Stomach smooth muscle (tissue), 2 donors: ENCODE results near the gene CUEDC1.

Experiments used
- H3K27ac ChIP-seq: one replicate; pipeline ENCODE4 v1.7.0; 2013; ENCODE audit warnings: mild to moderate bottlenecking, low read length, inconsistent platforms
- H3K27me3 ChIP-seq, 2 donors: one replicate each; pipeline ENCODE4 v1.7.0; 2013; ENCODE audit warnings: low read length in 2 of 2; ENCODE audit not compliant: insufficient read depth in 2 of 2, control insufficient read depth in 1 of 2
- H3K36me3 ChIP-seq, 2 donors: one replicate each; pipeline ENCODE4 v1.7.0; 2013; ENCODE audit warnings: low read length in 2 of 2; ENCODE audit not compliant: control insufficient read depth in 2 of 2, insufficient read depth in 2 of 2
- H3K4me1 ChIP-seq: one replicate; pipeline ENCODE4 v1.7.0; 2013; ENCODE audit warnings: low read length; ENCODE audit not compliant: control insufficient read depth, insufficient read depth
- H3K4me3 ChIP-seq, 2 donors: one replicate each; pipeline ENCODE4 v1.7.0; 2013; ENCODE audit warnings: low read length in 2 of 2
- H3K9ac ChIP-seq, 2 donors: one replicate each; pipeline ENCODE4 v1.7.0; 2013; ENCODE audit warnings: low read length in 2 of 2, mild to moderate bottlenecking in 1 of 2
- H3K9me3 ChIP-seq, 2 donors: one replicate each; pipeline ENCODE4 v1.7.0; 2013; ENCODE audit warnings: low read length in 2 of 2; ENCODE audit not compliant: control insufficient read depth in 2 of 2
- donor health status: healthy.
- donor health status: Pancreatic carcinoma.

CUEDC1 gene

GRCh38 chr17:57914273-57915142, 40.7 kb downstream of the CUEDC1 start:
- H3K9ac ChIP-seq = peak overlapping the region; percentile 1 to 30
- H3K36me3 ChIP-seq = no peaks in the 10 kb centered on the region
- H3K4me1 ChIP-seq = peaks cover 77% of the 10 kb centered on the region
- no peak overlapping the region for H3K4me3 ChIP-seq
- H3K27me3 ChIP-seq = no peaks in the 10 kb centered on the region
- H3K27ac ChIP-seq = peak overlapping the region; percentile 98
- H3K9me3 ChIP-seq = no peaks in the 10 kb centered on the region

DNA sequence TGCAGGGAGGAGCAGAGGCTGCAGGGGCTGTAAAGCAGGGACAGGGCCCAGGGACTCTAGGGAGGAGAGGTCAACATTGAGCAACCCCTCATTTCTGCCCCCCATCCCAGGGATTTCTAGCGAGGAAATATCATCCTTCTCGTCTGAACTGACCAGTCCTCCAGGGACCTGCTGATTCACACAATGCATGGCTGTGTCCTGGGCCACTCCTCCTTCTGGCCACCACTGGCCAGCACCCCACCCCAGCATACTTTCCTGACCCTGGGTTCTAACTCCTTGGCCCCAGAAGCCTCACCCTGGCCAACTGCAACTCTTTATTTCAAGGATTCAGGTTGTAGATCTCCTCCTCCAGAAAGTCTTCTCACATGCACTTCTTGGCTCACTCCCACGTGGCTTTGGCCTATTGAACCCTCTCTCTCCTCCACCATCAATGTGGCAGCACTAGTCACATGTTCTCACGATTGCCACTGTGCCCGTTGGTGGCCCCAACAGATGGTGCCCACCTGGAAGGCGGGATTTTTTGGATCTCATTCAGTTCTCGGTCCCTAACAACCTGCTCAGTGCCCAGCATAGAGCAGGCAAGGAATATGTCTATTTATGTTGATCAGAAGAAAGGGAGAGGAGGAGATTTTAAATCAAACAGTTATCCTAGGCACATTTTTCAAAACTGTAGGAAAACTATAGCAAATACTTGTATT, 41.5 kb downstream of the CUEDC1 start:
- H3K27me3 ChIP-seq = no peaks in the 10 kb centered on the region
- H3K9ac ChIP-seq = peak overlapping the region; percentile 1 to 30
- peaks cover 77% of the 10 kb centered on the region for H3K4me1 ChIP-seq
- H3K4me3 ChIP-seq = peak overlapping the region in 1 of 2 donors; percentile 3
- H3K27ac ChIP-seq = peak overlapping the region; percentile 98
- no peaks in the 10 kb centered on the region for H3K36me3 ChIP-seq
- no peaks in the 10 kb centered on the region for H3K9me3 ChIP-seq

DNA sequence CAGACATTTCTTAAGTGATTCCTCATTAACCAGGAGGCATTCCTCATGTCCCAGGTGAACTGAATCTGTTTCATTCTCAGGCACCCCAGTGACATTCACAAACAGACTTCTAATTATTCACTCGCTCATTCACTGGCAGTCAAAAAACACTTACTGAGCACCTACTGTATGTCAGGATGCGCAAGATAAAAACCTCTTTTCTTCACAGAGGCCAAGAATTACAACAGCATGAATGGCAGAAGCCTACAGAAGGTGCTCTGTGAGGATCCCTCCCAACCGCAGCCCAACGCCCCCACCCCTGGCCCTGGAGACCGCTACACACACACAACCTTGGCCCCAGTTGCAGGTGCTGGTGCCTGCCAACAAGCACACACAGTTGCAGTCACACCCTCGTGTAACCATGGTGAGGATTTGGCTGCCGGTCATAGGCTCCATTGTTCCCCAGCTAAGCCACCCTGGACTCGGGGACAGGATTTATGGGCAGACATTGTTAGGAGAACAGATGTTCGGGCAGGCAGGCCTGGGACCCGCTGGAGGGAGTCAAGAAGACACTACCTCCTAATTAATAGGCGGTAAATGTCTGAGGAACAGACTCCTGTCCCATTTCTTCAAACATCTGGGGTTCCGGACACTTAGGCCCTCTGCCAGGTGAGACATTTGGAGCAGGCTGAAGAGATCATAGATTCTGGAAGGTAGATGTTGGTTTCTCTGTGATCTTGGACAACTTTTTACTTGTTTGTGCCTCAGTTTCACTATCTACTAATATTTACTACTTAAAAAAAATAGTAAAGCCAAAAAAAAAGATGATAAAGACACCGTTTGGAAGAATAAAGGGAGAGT, 43.2 kb downstream of the CUEDC1 start:
- Histone ChIP-seq H3K36me3 (no peaks in the 10 kb centered on the region), H3K4me1 (peaks cover 67% of the 10 kb centered on the region), H3K4me3 (peak overlapping the region; percentile 26 to 55), H3K27me3 (no peaks in the 10 kb centered on the region), H3K9ac (peak overlapping the region in 1 of 2 donors; percentile 29), H3K27ac (peak overlapping the region; percentile 78), H3K9me3 (no peaks in the 10 kb centered on the region)

GRCh38 chr17:57910462-57911420, 44.5 kb downstream of the CUEDC1 start:
- Histone ChIP-seq H3K27me3 (no peaks in the 10 kb centered on the region), H3K27ac (peak overlapping the region; percentile 78), H3K4me3 (no peak overlapping the region), H3K4me1 (peaks cover 61% of the 10 kb centered on the region), H3K9me3 (no peaks in the 10 kb centered on the region), H3K9ac (no peak overlapping the region), H3K36me3 (no peaks in the 10 kb centered on the region)

DNA sequence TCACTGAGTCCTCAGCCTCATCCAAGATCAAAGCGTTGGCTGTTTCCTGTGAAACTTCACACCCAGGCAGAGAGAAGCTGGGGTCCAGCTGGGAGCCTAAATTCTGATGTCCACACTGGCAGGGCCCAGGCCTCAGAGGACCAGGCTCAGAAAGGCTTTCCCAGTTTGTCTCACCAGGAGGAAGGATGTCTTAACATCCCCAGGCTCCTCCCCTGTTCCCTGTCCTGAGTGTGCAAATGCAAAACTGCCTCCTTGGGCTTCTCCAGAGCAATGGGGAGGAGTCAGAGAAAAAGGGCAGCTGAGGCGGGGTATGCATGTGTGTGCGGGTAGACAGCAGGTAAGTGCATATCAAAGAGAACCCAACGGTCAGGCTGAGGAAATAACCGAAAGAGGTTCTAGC, 45.7 kb downstream of the CUEDC1 start:
- H3K27me3 ChIP-seq = no peaks in the 10 kb centered on the region
- no peak overlapping the region for H3K4me3 ChIP-seq
- H3K9me3 ChIP-seq = no peaks in the 10 kb centered on the region
- H3K4me1 ChIP-seq = peaks cover 61% of the 10 kb centered on the region
- peak overlapping the region in 1 of 2 donors; percentile 9 for H3K9ac ChIP-seq
- no peaks in the 10 kb centered on the region for H3K36me3 ChIP-seq
- peak overlapping the region; percentile 31 for H3K27ac ChIP-seq

GRCh38 chr17:57908278-57908677, 46.9 kb downstream of the CUEDC1 start:
- H3K4me1 ChIP-seq = peaks cover 61% of the 10 kb centered on the region
- no peak overlapping the region for H3K9ac ChIP-seq
- H3K27ac ChIP-seq = no peak overlapping the region
- H3K27me3 ChIP-seq = no peaks in the 10 kb centered on the region
- H3K4me3 ChIP-seq = no peak overlapping the region
- no peaks in the 10 kb centered on the region for H3K36me3 ChIP-seq
- no peaks in the 10 kb centered on the region for H3K9me3 ChIP-seq

DNA sequence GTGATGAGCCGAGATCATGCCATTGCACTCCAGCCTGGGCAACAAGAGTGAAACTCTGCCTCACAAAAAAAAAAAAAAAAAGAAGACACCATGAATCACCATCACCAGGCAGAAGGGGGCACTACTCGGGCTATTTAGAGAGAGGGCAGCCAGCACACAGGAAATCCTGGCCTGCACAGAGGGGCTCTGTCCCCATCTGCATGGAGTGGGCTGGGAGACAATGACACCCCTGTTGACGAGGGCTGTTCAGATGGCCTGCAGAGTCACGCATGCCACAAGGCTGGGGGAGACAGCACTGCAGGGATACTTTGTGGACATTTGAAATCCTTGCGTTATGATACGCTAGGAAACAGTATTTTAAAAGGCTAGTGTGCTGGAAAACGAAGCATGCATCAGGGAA, 48.3 kb downstream of the CUEDC1 start:
- Histone ChIP-seq H3K4me3 (no peak overlapping the region), H3K36me3 (no peaks in the 10 kb centered on the region), H3K9ac (no peak overlapping the region), H3K27ac (peak overlapping the region; percentile 58), H3K27me3 (no peaks in the 10 kb centered on the region), H3K9me3 (no peaks in the 10 kb centered on the region), H3K4me1 (peaks cover 61% of the 10 kb centered on the region)

GRCh38 chr17:57905875-57906455, 49.2 kb downstream of the CUEDC1 start:
- Histone ChIP-seq H3K4me3 (no peak overlapping the region), H3K4me1 (peaks cover 62% of the 10 kb centered on the region), H3K9ac (no peak overlapping the region), H3K36me3 (no peaks in the 10 kb centered on the region), H3K9me3 (no peaks in the 10 kb centered on the region), H3K27me3 (no peaks in the 10 kb centered on the region), H3K27ac (peak overlapping the region; percentile 69)

- H3K9me3 ChIP-seq = no peaks in the 10 kb centered on the region
- peak overlapping the region; percentile 69 for H3K27ac ChIP-seq
- no peak overlapping the region for H3K9ac ChIP-seq
- no peaks in the 10 kb centered on the region for H3K27me3 ChIP-seq
- H3K4me3 ChIP-seq = no peak overlapping the region
- no peaks in the 10 kb centered on the region for H3K36me3 ChIP-seq
- H3K4me1 ChIP-seq = peaks cover 75% of the 10 kb centered on the region
Observed at GRCh38 chr17:57903961-57904360, 51.3 kb downstream of the CUEDC1 start.
